Measurements from ENCODE around the gene INPP5E.

DNA sequence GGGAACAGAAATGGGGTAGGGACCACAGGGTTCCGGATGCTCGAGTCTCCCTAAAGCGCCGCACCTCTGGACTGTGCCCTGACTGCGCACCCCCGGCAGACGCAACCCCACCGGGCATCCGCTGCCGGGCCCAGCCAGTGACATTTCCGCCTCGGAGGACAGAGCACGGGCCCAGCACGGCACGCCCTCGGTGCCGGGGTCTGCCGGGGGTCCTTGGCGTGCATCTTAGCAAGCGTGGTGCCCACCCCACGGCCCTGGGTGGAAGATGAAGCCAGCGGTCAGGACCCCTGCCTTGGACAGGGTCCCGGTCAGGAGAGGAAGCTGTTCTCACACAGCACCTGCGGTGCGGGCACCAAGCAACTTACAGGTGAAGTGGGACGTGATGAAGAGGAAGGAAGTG, 7.1 kb downstream of the INPP5E start:
- no peak for TF ChIP-seq POLR2A (IDR thresholded peaks at IDR 0.05; ENCODE audit: low read depth, low read length)
- no peak for TF ChIP-seq ATF7 (IDR thresholded peaks at IDR 0.05; ENCODE audit: low read depth)
- TF ChIP-seq SKIL (IDR thresholded peaks at IDR 0.05; ENCODE audit: low read depth, poor library complexity, severe bottlenecking): no peak
- no peak for TF ChIP-seq POLR2AphosphoS5 (IDR thresholded peaks at IDR 0.05; ENCODE audit: low read length)
- TF ChIP-seq REST (IDR thresholded peaks at IDR 0.05; ENCODE audit: low read depth, low read length): no peak
- no peak for TF ChIP-seq MYC (IDR thresholded peaks at IDR 0.05; ENCODE audit: insufficient read depth, insufficient read length, insufficient replicate concordance, low read length, severe bottlenecking)
- TF ChIP-seq CTCF (IDR thresholded peaks at IDR 0.05 in 2 of 3, conservative IDR thresholded peaks at IDR 0.05 in 1 of 3; ENCODE audit: control insufficient read depth in 2 of 3, extremely low read depth in 1 of 3, insufficient read depth in 1 of 3, low read depth in 3 of 3, low read length in 3 of 3): no peak
- TF ChIP-seq MXI1 (IDR thresholded peaks at IDR 0.05; ENCODE audit: low read depth, low read length): no peak

Data from GM12878 (cell line).